A673 (cell line): ENCODE measurements around the gene RGCC.
A peak's percentile ranks its signal among the peaks of the same experiment; 100 is the strongest.

ENCODE experiments used
- EZH2 ChIP-seq: fragments of 200-600 bp; sonication (generic); IDR thresholded peaks from 2 replicates; pipeline ENCODE4 v1.6.1; 2017; ENCODE audit warnings: borderline replicate concordance, low read depth, mild to moderate bottlenecking, mixed read lengths, antibody characterized with exemption, low read length; ENCODE audit not compliant: poor library complexity, severe bottlenecking
- TF ChIP-seq, protein P1 (sequence below): fragments of 300-800, 200-600 bp; sonication (generic); conservative IDR thresholded peaks from 2 replicates; pipeline ENCODE4 v1.5.1; 2017; ENCODE audit warnings: low read depth, mild to moderate bottlenecking, antibody characterized with exemption, low read length, moderate library complexity, mixed read lengths

DNA sequence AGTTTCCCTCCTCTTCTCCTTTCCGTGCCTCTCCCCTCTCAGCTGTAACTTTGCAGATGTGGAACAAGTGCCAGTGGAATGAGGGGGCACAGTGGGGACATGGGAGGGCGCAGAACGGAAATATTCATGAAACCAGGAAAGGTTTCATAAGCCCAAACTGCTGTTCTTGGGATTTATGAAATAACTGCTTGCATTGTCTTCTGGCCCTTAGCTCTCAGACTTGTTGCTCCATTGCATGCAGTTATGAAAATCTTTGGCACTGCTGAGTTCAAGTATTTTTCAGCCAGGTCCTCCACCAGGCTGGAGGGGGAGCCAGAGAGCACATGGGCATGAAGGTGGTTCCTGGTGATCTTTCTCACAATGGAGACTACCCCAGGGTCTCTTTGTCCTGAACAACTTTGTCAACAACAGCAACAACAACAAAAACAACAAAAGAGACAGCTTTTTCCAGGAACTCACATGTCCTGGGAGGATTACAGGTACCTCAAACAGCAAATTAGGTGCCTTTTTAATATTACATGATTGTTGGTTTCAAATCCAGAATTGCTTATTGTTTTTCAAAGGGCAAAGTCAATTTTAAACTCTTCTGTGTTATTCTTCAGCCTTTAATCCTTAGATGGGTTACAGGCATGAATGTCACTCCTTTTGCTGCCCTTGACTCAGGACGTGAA, 1.5 kb downstream of the RGCC start:
- TF ChIP-seq, protein P1, sequence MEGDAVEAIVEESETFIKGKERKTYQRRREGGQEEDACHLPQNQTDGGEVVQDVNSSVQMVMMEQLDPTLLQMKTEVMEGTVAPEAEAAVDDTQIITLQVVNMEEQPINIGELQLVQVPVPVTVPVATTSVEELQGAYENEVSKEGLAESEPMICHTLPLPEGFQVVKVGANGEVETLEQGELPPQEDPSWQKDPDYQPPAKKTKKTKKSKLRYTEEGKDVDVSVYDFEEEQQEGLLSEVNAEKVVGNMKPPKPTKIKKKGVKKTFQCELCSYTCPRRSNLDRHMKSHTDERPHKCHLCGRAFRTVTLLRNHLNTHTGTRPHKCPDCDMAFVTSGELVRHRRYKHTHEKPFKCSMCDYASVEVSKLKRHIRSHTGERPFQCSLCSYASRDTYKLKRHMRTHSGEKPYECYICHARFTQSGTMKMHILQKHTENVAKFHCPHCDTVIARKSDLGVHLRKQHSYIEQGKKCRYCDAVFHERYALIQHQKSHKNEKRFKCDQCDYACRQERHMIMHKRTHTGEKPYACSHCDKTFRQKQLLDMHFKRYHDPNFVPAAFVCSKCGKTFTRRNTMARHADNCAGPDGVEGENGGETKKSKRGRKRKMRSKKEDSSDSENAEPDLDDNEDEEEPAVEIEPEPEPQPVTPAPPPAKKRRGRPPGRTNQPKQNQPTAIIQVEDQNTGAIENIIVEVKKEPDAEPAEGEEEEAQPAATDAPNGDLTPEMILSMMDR = peak; percentile 54
- TF ChIP-seq EZH2 = no peak
